IMR-90 (cell line): Measurements from ENCODE around the gene KRT78. TPM values are rescaled to one million over a fixed set of nuclear protein-coding genes. Genes with fewer than 3 reads are reported as not detected.

ENCODE experiments used
- ATAC-seq: fragments of 200-7000 bp; cut with Tn5 transposase; 2 replicates; pipeline ENCODE4 v1.9.1; 2020; ENCODE audit warnings: low read depth, mild to moderate bottlenecking, moderate library complexity
- BruUV-seq: library from RNA; stranded (reverse); fragments of 400-500 nt; replicated peaks from 2 replicates; lab custom pipeline; 2021; lab: Mats Ljungman, UMichigan
- CTCF ChIA-PET: fragments of 300-600 bp; formaldehyde crosslinking; extraction: SDS; loops from one replicate; lab custom pipeline; 2021; ENCODE audit warnings: antibody characterized with exemption; lab: Yijun Ruan, JAX
- POLR2A ChIA-PET: fragments of 300-600 bp; sonication (Branson Sonifier 250); formaldehyde crosslinking; loops from one replicate; lab custom pipeline; 2022; ENCODE audit warnings: antibody characterized with exemption; ENCODE audit not compliant: unreplicated experiment; lab: Charles Lee
- DNase-seq: peaks from one replicate; pipeline ENCODE4 v3.0.0; 2013
- H2AFZ ChIP-seq: replicated peaks from 2 replicates; pipeline ENCODE3; 2013; ENCODE audit warnings: low read length, mild to moderate bottlenecking; ENCODE audit not compliant: poor library complexity
- H2AK5ac ChIP-seq: 2 replicates; pipeline ENCODE4 v1.6.1; 2013; ENCODE audit warnings: low read depth, low read length, inconsistent platforms
- H2AK9ac ChIP-seq: replicated peaks from 2 replicates; pipeline ENCODE3; 2013; ENCODE audit warnings: mild to moderate bottlenecking, low read depth, low read length, moderate library complexity; ENCODE audit not compliant: poor library complexity
- H2BK120ac ChIP-seq: 2 replicates; pipeline ENCODE4 v1.6.1; 2013; ENCODE audit warnings: low read depth, low read length, inconsistent platforms
- H2BK15ac ChIP-seq: 3 replicates; pipeline ENCODE4 v1.6.1; 2013; ENCODE audit warnings: low read depth, low read length, inconsistent platforms
- H2BK20ac ChIP-seq: 2 replicates; pipeline ENCODE4 v1.6.1; 2013; ENCODE audit warnings: low read depth, mild to moderate bottlenecking, inconsistent platforms, low read length, moderate library complexity
- H2BK5ac ChIP-seq: 2 replicates; pipeline ENCODE4 v1.6.1; 2013; ENCODE audit warnings: mild to moderate bottlenecking, low read depth, low read length, inconsistent platforms; ENCODE audit not compliant: poor library complexity, severe bottlenecking
- H3K14ac ChIP-seq: replicated peaks from 2 replicates; pipeline ENCODE4 v1.6.1; 2013; ENCODE audit warnings: low read depth, low read length, inconsistent platforms
- H3K18ac ChIP-seq: 2 replicates; pipeline ENCODE4 v1.6.1; 2013; ENCODE audit warnings: low read depth, low read length, control low read depth
- H3K23ac ChIP-seq: 2 replicates; pipeline ENCODE4 v1.6.1; 2013; ENCODE audit warnings: low read depth, low read length, inconsistent platforms
- H3K27ac ChIP-seq: 2 replicates; pipeline ENCODE4 v1.5.1; 2013; ENCODE audit warnings: mild to moderate bottlenecking, control low read depth, low read length; ENCODE audit not compliant: insufficient read depth
- H3K27me3 ChIP-seq: 2 replicates; pipeline ENCODE4 v1.6.1; 2013; ENCODE audit warnings: low read length; ENCODE audit not compliant: control insufficient read depth, insufficient read depth
- H3K36me3 ChIP-seq: 2 replicates; pipeline ENCODE4 v1.6.1; 2013; ENCODE audit warnings: low read length, mixed read lengths; ENCODE audit not compliant: control insufficient read depth, insufficient read depth
- H3K4ac ChIP-seq: 2 replicates; pipeline ENCODE4 v1.6.1; 2013; ENCODE audit warnings: low read depth, low read length, inconsistent platforms
- H3K4me1 ChIP-seq: 2 replicates; pipeline ENCODE4 v1.6.1; 2013; ENCODE audit warnings: low read length, mixed read lengths; ENCODE audit not compliant: control insufficient read depth, insufficient read depth
- H3K4me2 ChIP-seq: 2 replicates; pipeline ENCODE4 v1.6.1; 2013; ENCODE audit warnings: low read depth, mild to moderate bottlenecking, control low read depth, low read length, moderate library complexity
- H3K4me3 ChIP-seq: 2 replicates; pipeline ENCODE4 v1.5.1; 2013; ENCODE audit warnings: low read depth, mild to moderate bottlenecking, control low read depth, low read length, moderate library complexity; ENCODE audit not compliant: insufficient read depth
- H3K56ac ChIP-seq: 2 replicates; pipeline ENCODE4 v1.6.1; 2013; ENCODE audit warnings: low read length, inconsistent platforms; ENCODE audit not compliant: insufficient read depth; ENCODE audit errors: extremely low read depth
- H3K79me1 ChIP-seq, 2 experiments: 2 replicates each; pipeline ENCODE4 v1.6.1; 2013; ENCODE audit warnings: low read length in 2 of 2, inconsistent platforms in 1 of 2, low read depth in 1 of 2
- H3K9ac ChIP-seq: 2 replicates; pipeline ENCODE4 v1.6.1; 2013; ENCODE audit warnings: low read depth, low read length, control low read depth
- H3K9me1 ChIP-seq: 2 replicates; pipeline ENCODE4 v1.6.1; 2013; ENCODE audit warnings: low read length, inconsistent platforms; ENCODE audit not compliant: insufficient read depth
- H3K9me3 ChIP-seq: 2 replicates; pipeline ENCODE4 v1.6.1; 2013; ENCODE audit warnings: low read length; ENCODE audit not compliant: control insufficient read depth, insufficient read depth
- H4K20me1 ChIP-seq: 2 replicates; pipeline ENCODE4 v1.6.1; 2013; ENCODE audit warnings: low read length, inconsistent platforms; ENCODE audit not compliant: insufficient read depth
- H4K5ac ChIP-seq: 2 replicates; pipeline ENCODE4 v1.6.1; 2013; ENCODE audit warnings: mild to moderate bottlenecking, low read depth, low read length, control low read depth
- H4K8ac ChIP-seq, 2 experiments: 2 replicates each; pipeline ENCODE4 v1.6.1; 2013; ENCODE audit warnings: low read depth in 2 of 2, low read length in 2 of 2, control low read depth in 1 of 2, inconsistent platforms in 1 of 2
- H4K91ac ChIP-seq: 2 replicates; pipeline ENCODE4 v1.6.1; 2013; ENCODE audit warnings: low read depth, low read length, inconsistent platforms; ENCODE audit not compliant: insufficient read depth
- BHLHE40 ChIP-seq: fragments of 150-350 bp; IDR thresholded peaks from 2 replicates; pipeline ENCODE4 v1.6.1; 2016; ENCODE audit warnings: mild to moderate bottlenecking, low read depth, low read length
- RFX5 ChIP-seq: IDR thresholded peaks from 2 replicates; pipeline ENCODE4 v1.8.0; 2012; ENCODE audit warnings: low read depth, mild to moderate bottlenecking, low read length, moderate library complexity
- WGBS, 2 experiments: methylation state at CpG; one replicate each; pipeline versions ENCODE4 v1.1.5 to v1.1.7; 2013; ENCODE audit warnings: missing lambda C conversion rate in 2 of 2; ENCODE audit not compliant: insufficient read length in 1 of 2; ENCODE audit errors: extremely low coverage in 2 of 2; 5-methylcytosine and 5-hydroxymethylcytosine counted together
- dilution Hi-C: fragments of 300-500 bp; cut with HindIII; formaldehyde crosslinking; loops from one replicate; pipeline ENCODE4 v1.14.3; 2018; ENCODE audit warnings: low sequenced_read_pairs; ENCODE audit not compliant: unreplicated experiment
- in situ Hi-C: fragments of 300-500 bp; cut with MboI; formaldehyde crosslinking; loops from 3 replicates; pipeline ENCODE4 v1.14.3; 2019; ENCODE audit warnings: low sequenced_read_pairs, inconsistent platforms, mixed read lengths
- intact Hi-C: fragments of 100-400 bp; cut with micrococcal nuclease; formaldehyde crosslinking; loops from 2 replicates; pipeline ENCODE4 v1.10.0; 2022
- polyA plus RNA-seq, 3 experiments: library from polyadenylated mRNA; depleted of rRNA; stranded (reverse); fragments of >200 nt; gene quantifications; 2 replicates each; pipeline ENCODE4 v1.2.3, GENCODE V29; 2012; ENCODE audit warnings: low replicate concordance in 1 of 3
- total RNA-seq: library from RNA; depleted of rRNA; stranded (reverse); fragments of >200 nt; gene quantifications from 2 replicates; pipeline ENCODE4 v1.2.3, GENCODE V29; 2012

KRT78 gene
- total and polyA plus RNA-seq, 2 of the 4 experiments (the other 2 are of a cell fraction), result not detected

DNA sequence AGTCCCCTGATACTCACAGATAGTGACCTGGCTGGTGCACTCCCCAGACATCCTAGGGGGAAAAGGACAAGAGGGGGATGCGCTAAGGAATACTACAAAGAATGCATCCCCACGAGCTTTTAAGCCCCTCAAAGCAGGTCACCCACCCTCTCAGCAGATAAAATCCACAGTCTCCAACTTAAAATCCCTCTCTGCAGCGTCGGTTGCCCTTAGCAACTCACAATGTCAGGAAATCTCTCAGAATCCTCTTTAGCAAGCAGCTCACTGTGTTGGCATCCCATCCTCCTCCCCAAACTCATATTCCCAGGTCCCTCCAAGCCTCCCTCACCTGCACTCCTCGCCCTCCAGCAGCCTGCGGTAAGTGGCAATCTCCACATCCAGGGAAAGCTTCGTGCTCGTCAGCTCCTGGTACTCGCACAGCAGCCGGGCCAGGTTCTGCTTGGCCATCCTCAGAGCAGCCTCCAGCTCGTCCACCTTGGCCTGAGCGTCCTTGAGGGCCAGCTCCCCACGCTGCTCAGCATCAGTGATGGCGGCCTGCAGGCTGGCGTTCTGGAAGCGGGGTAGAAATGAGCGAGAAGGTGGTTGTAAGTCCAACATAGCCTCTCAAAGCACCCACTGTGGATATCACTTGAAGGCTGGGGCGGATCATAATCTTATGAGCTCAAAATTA lies 9.2 kb downstream of the KRT78 start:
- Histone ChIP-seq H4K8ac (no peak overlapping the region), H4K91ac (no peak overlapping the region), H3K4me1 (peaks cover 18% of the 10 kb centered on the region), H2BK5ac (no peak overlapping the region), H2BK20ac (no peak overlapping the region), H3K18ac (no peak overlapping the region), H3K27me3 (peaks cover 16% of the 10 kb centered on the region), H3K14ac (no peak overlapping the region), H3K9me1 (peaks cover 20% of the 10 kb centered on the region), H3K36me3 (no peaks in the 10 kb centered on the region), H4K5ac (no peak overlapping the region), H3K4me3 (no peak overlapping the region), H3K27ac (no peak overlapping the region), H3K23ac (no peak overlapping the region), H3K4ac (no peak overlapping the region), H2AK9ac (peak overlapping the region; percentile 68), H3K56ac (no peak overlapping the region), H2BK15ac (no peak overlapping the region), H2AFZ (peak overlapping the region; percentile 25), H2AK5ac (no peak overlapping the region), H3K9me3 (no peaks in the 10 kb centered on the region), H3K4me2 (no peak overlapping the region), H4K20me1 (no peaks in the 10 kb centered on the region), H2BK120ac (no peak overlapping the region; the same call in 1 of the 2 replicates), H3K9ac (no peak overlapping the region), H3K79me1 (no peaks in the 10 kb centered on the region)
- in situ Hi-C loops (no loop called here), intact Hi-C loops (no loop called here), dilution Hi-C loops (no loop called here)
- no TSS peak for BruUV-seq
- 78% methylated on average over 9 of the region's 18 CpGs; no CpG with 5 or more reads in 1 of the 2 experiments for WGBS, 2 experiments
- no peak for TF ChIP-seq RFX5
- TF ChIP-seq BHLHE40, result no peak
- CTCF ChIA-PET, result interaction anchor here (2.1 kb wide), 1 partner anchor 26 kb away, joined by 4 read pairs; no protein-coding TSS in a partner anchor
- DNase-seq (no peak), ATAC-seq (no peak)
- POLR2A ChIA-PET, result no interaction called here
